GM23338 (cell line): ENCODE results near the gene SPEF1. TPM values are rescaled to one million over a fixed set of nuclear protein-coding genes. Genes with fewer than 3 reads are reported as not detected.

Experiments
- ATAC-seq: fragments of 200-7000 bp; cut with Tn5 transposase; 3 replicates; pipeline ENCODE4 v1.9.1; 2020
- DNase-seq: peaks from one replicate; pipeline ENCODE4 v3.0.0-alpha.2; 2015; ENCODE audit warnings: low spot score
- H2AFZ ChIP-seq: fragments of 200-600 bp; sonication (generic); 2 replicates; pipeline ENCODE4 v1.8.0; 2016; ENCODE audit warnings: antibody characterized with exemption, mild to moderate bottlenecking, moderate library complexity
- H3F3A ChIP-seq: fragments of 200-600 bp; sonication (generic); replicated peaks from 2 replicates; pipeline ENCODE4 v1.8.0; 2017; ENCODE audit warnings: antibody characterized with exemption, mixed run types, low read depth
- H3K27ac ChIP-seq: fragments of 200-600 bp; sonication (generic); 2 replicates; pipeline ENCODE4 v1.6.1; 2016; ENCODE audit warnings: low read depth
- H3K27me3 ChIP-seq: fragments of 200-600 bp; sonication (generic); 2 replicates; pipeline ENCODE4 v1.8.0; 2016; ENCODE audit warnings: mild to moderate bottlenecking, mixed run types, moderate library complexity; ENCODE audit not compliant: insufficient read depth
- H3K36me3 ChIP-seq: fragments of 200-600 bp; sonication (generic); 2 replicates; pipeline ENCODE4 v1.8.0; 2016; ENCODE audit warnings: mild to moderate bottlenecking; ENCODE audit not compliant: insufficient read depth
- H3K4me1 ChIP-seq: fragments of 200-600 bp; sonication (generic); 2 replicates; pipeline ENCODE4 v1.8.0; 2016; ENCODE audit warnings: mild to moderate bottlenecking, moderate library complexity; ENCODE audit not compliant: insufficient read depth
- H3K4me2 ChIP-seq: fragments of 200-600 bp; sonication (generic); 2 replicates; pipeline ENCODE4 v1.7.1; 2017; ENCODE audit warnings: mixed run types
- H3K4me3 ChIP-seq: fragments of 200-600 bp; sonication (generic); 2 replicates; pipeline ENCODE4 v1.6.1; 2016; ENCODE audit warnings: mixed run types
- H3K79me2 ChIP-seq: fragments of 200-600 bp; sonication (generic); replicated peaks from 2 replicates; pipeline ENCODE4 v1.8.0; 2017; ENCODE audit warnings: mild to moderate bottlenecking; ENCODE audit not compliant: insufficient read depth
- H3K9me2 ChIP-seq: fragments of 200-600 bp; sonication (generic); 2 replicates; pipeline ENCODE4 v1.8.0; 2017; ENCODE audit not compliant: insufficient read depth
- H4K20me1 ChIP-seq: fragments of 200-600 bp; sonication (generic); replicated peaks from 2 replicates; pipeline ENCODE4 v1.8.0; 2017; ENCODE audit warnings: mild to moderate bottlenecking; ENCODE audit not compliant: insufficient read depth
- H3K27ac Mint-ChIP-seq: 2 replicates; pipeline ENCODE4 v1.8.0; 2020; ENCODE audit warnings: inconsistent platforms, mild to moderate bottlenecking, moderate library complexity, mixed read lengths
- H3K27me3 Mint-ChIP-seq: 3 replicates; pipeline ENCODE4 v1.8.0; 2022; ENCODE audit warnings: low read depth, mild to moderate bottlenecking, moderate library complexity, mixed read lengths, inconsistent platforms; ENCODE audit not compliant: insufficient read depth, poor library complexity
- H3K36me3 Mint-ChIP-seq: 3 replicates; pipeline ENCODE4 v1.8.0; 2021; ENCODE audit warnings: low read depth, mild to moderate bottlenecking, inconsistent platforms, moderate library complexity, mixed read lengths
- H3K4me1 Mint-ChIP-seq: 3 replicates; pipeline ENCODE4 v1.8.0; 2020; ENCODE audit warnings: mild to moderate bottlenecking, inconsistent platforms, mixed read lengths
- H3K4me3 Mint-ChIP-seq: 3 replicates; pipeline ENCODE4 v1.8.0; 2021; ENCODE audit warnings: moderate library complexity, mild to moderate bottlenecking, inconsistent platforms, mixed read lengths
- H3K9me3 Mint-ChIP-seq: 3 replicates; pipeline ENCODE4 v1.8.0; 2020; ENCODE audit warnings: moderate library complexity, mild to moderate bottlenecking, inconsistent platforms, mixed read lengths
- CREB1 ChIP-seq: fragments of 250-450 bp; sonication (Bioruptor Pico); IDR thresholded peaks from 2 replicates; pipeline ENCODE4 v1.5.0; 2020; ENCODE audit warnings: low read depth, mild to moderate bottlenecking, moderate library complexity
- EZH2 ChIP-seq: fragments of 200-600 bp; sonication (generic); IDR thresholded peaks from one replicate; pipeline ENCODE4 v1.8.0; 2017; ENCODE audit warnings: antibody characterized with exemption, mild to moderate bottlenecking, low read depth; ENCODE audit not compliant: unreplicated experiment
- EZH2phosphoT487 ChIP-seq: fragments of 200-600 bp; sonication (generic); IDR thresholded peaks from one replicate; pipeline ENCODE4 v1.8.1; 2018; ENCODE audit warnings: antibody characterized with exemption; ENCODE audit not compliant: unreplicated experiment
- JUNB ChIP-seq: IDR thresholded peaks from one replicate; pipeline ENCODE4 v1.6.1; 2016; ENCODE audit warnings: antibody characterized with exemption; ENCODE audit not compliant: unreplicated experiment
- polyA plus RNA-seq: library from polyadenylated mRNA; unstranded; fragments of >200 nt; fragmentation: Nextera tagmentation; extraction: Ambion mirVana; gene quantifications from 2 replicates; pipeline ENCODE4 v1.2.1, GENCODE V29; 2016
- total RNA-seq: library from RNA; depleted of rRNA; stranded (reverse); fragments of >200 nt; shearing (Covaris generic); gene quantifications from 2 replicates; pipeline ENCODE4 v1.2.3, GENCODE V29; 2014
- TF ChIP-seq, protein P1 (sequence below): fragments of 250-450 bp; sonication (Bioruptor Pico); IDR thresholded peaks from 2 replicates; pipeline ENCODE4 v1.5.0; 2020; ENCODE audit warnings: mild to moderate bottlenecking, moderate library complexity

The SPEF1 gene
- total and polyA plus RNA-seq, 2 experiments from 2014 or later, result 0.68 to 0.69 TPM

DNA sequence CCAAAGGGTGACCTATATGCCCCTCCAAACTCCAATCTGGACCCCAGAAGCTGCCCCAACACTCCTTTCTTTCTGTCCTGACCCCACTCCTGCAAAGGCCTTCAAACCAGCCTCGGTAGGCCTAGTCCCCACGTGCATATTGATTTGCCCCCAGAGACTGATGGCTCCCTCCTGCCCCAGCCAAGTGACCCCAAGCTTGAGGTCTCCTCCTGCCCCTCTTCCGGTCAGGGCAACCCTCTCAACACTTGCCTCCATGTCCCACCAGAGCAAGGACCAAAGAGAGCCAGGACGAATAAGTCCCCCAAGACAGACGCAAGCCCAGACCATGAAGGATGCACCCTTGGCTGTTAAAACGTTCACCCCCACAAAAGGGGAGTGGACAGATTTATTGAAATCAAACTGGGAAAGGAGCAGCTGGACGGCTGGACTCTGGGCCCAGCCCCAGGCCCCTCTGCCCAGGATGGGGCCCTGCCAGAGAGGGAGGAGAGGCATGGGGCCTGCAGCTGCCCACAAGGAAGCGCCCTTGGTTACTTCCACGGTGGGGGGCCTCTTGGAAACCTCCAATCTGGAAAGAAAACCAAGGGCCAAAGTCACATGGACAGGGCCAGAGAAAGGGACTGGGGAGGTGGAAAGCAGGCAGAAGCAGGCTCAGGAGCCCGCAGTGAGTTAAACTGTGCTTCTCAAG is 2.4 kb upstream of the SPEF1 start (continued):
- TF ChIP-seq, protein P1, sequence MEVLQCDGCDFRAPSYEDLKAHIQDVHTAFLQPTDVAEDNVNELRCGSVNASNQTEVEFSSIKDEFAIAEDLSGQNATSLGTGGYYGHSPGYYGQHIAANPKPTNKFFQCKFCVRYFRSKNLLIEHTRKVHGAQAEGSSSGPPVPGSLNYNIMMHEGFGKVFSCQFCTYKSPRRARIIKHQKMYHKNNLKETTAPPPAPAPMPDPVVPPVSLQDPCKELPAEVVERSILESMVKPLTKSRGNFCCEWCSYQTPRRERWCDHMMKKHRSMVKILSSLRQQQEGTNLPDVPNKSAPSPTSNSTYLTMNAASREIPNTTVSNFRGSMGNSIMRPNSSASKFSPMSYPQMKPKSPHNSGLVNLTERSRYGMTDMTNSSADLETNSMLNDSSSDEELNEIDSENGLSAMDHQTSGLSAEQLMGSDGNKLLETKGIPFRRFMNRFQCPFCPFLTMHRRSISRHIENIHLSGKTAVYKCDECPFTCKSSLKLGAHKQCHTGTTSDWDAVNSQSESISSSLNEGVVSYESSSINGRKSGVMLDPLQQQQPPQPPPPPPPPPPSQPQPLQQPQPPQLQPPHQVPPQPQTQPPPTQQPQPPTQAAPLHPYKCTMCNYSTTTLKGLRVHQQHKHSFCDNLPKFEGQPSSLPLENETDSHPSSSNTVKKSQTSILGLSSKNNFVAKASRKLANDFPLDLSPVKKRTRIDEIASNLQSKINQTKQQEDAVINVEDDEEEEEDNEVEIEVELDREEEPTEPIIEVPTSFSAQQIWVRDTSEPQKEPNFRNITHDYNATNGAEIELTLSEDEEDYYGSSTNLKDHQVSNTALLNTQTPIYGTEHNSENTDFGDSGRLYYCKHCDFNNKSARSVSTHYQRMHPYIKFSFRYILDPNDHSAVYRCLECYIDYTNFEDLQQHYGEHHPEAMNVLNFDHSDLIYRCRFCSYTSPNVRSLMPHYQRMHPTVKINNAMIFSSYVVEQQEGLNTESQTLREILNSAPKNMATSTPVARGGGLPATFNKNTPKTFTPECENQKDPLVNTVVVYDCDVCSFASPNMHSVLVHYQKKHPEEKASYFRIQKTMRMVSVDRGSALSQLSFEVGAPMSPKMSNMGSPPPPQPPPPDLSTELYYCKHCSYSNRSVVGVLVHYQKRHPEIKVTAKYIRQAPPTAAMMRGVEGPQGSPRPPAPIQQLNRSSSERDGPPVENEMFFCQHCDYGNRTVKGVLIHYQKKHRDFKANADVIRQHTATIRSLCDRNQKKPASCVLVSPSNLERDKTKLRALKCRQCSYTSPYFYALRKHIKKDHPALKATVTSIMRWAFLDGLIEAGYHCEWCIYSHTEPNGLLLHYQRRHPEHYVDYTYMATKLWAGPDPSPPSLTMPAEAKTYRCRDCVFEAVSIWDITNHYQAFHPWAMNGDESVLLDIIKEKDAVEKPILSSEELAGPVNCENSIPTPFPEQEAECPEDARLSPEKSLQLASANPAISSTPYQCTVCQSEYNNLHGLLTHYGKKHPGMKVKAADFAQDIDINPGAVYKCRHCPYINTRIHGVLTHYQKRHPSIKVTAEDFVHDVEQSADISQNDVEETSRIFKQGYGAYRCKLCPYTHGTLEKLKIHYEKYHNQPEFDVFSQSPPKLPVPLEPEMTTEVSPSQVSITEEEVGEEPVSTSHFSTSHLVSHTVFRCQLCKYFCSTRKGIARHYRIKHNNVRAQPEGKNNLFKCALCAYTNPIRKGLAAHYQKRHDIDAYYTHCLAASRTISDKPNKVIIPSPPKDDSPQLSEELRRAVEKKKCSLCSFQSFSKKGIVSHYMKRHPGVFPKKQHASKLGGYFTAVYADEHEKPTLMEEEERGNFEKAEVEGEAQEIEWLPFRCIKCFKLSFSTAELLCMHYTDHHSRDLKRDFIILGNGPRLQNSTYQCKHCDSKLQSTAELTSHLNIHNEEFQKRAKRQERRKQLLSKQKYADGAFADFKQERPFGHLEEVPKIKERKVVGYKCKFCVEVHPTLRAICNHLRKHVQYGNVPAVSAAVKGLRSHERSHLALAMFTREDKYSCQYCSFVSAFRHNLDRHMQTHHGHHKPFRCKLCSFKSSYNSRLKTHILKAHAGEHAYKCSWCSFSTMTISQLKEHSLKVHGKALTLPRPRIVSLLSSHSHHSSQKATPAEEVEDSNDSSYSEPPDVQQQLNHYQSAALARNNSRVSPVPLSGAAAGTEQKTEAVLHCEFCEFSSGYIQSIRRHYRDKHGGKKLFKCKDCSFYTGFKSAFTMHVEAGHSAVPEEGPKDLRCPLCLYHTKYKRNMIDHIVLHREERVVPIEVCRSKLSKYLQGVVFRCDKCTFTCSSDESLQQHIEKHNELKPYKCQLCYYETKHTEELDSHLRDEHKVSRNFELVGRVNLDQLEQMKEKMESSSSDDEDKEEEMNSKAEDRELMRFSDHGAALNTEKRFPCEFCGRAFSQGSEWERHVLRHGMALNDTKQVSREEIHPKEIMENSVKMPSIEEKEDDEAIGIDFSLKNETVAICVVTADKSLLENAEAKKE (CRISPR knock-in tag), result no peak
- TF ChIP-seq EZH2, result no peak
- no peak for TF ChIP-seq EZH2phosphoT487
- TF ChIP-seq JUNB, result no peak

- peaks cover 13% of the 10 kb centered on the region; the same call in 1 of the 2 replicates for H3K4me1 ChIP-seq
- Mint-ChIP-seq H3K36me3 (peaks cover 6% of the 10 kb centered on the region), H3K27ac (no peak overlapping the region), H3K4me1 (peaks cover 30% of the 10 kb centered on the region), H3K9me3 (no peaks in the 10 kb centered on the region), H3K4me3 (no peak overlapping the region; the same call in 2 of the 3 replicates), H3K27me3 (peaks cover 27% of the 10 kb centered on the region)
- H4K20me1 ChIP-seq, result peaks cover 25% of the 10 kb centered on the region
- H3K4me3 ChIP-seq, result no peak overlapping the region
- no peak overlapping the region for H2AFZ ChIP-seq
- peaks cover 48% of the 10 kb centered on the region for H3K27me3 ChIP-seq
- TF ChIP-seq CREB1 (CRISPR knock-in tag), result no peak
- ATAC-seq (no peak), DNase-seq (no peak)
- H3F3A ChIP-seq, result peaks cover 7% of the 10 kb centered on the region; the same call in 1 of the 2 replicates
- no peaks in the 10 kb centered on the region for H3K36me3 ChIP-seq
- no peak overlapping the region for H3K27ac ChIP-seq
- H3K9me2 ChIP-seq, result no peaks in the 10 kb centered on the region
- H3K79me2 ChIP-seq, result no peaks in the 10 kb centered on the region; the same call in 1 of the 2 replicates
- no peak overlapping the region for H3K4me2 ChIP-seq
Measured at GRCh38 chr20:3783068-3783489, 1.8 kb upstream of the SPEF1 start.
